ENCODE data around the gene RNU5D-1.
A peak's percentile ranks its signal among the peaks of the same experiment; 100 is the strongest.
"Not testable (repeated sequence)": the region's sequence is repeated elsewhere in the genome, so short reads cannot be mapped to it uniquely, and the experiment has no call there.

RNU5D-1 gene

GRCh38 chr1:44724955-44725698, 5.8 kb downstream of the RNU5D-1 start:
- DNase-seq, result no peak

GRCh38 chr1:44724296-44724954, 6.5 kb downstream of the RNU5D-1 start:
- no peak for DNase-seq

GRCh38 chr1:44723496-44724295, 7.3 kb downstream of the RNU5D-1 start:
- DNase-seq, result no peak

- no peak for DNase-seq
These were observed 7.9 kb downstream of the RNU5D-1 start for GRCh38 chr1:44723064-44723463.

- DNase-seq, result peak; percentile 52 to 90
These were observed 9.2 kb downstream of the RNU5D-1 start for GRCh38 chr1:44721485-44722361.

- DNase-seq, result no peak
These were observed 10.7 kb downstream of the RNU5D-1 start for GRCh38 chr1:44720281-44720680.

GRCh38 chr1:44719318-44719717, 11.7 kb downstream of the RNU5D-1 start:
- DNase-seq, result no peak

GRCh38 chr1:44718091-44718490, 12.9 kb downstream of the RNU5D-1 start:
- no peak for DNase-seq

- DNase-seq, result no peak
These were observed 13.3 kb downstream of the RNU5D-1 start for GRCh38 chr1:44717653-44718052.

GRCh38 chr1:44717156-44717555, 13.8 kb downstream of the RNU5D-1 start:
- DNase-seq, result no peak

- DNase-seq, result peak; percentile 64 to 70
These were observed 15.9 kb downstream of the RNU5D-1 start for GRCh38 chr1:44714944-44715571.

GRCh38 chr1:44714532-44714931, 16.4 kb downstream of the RNU5D-1 start:
- no peak for DNase-seq

- DNase-seq, result no peak
These were observed 17.6 kb downstream of the RNU5D-1 start for GRCh38 chr1:44713321-44713781.

- no peak for DNase-seq
These were observed 22.8 kb downstream of the RNU5D-1 start for GRCh38 chr1:44707959-44708831.

GRCh38 chr1:44707112-44707881, 23.7 kb downstream of the RNU5D-1 start:
- no peak for DNase-seq

GRCh38 chr1:44705938-44706337, 25.0 kb downstream of the RNU5D-1 start:
- DNase-seq, result no peak

GRCh38 chr1:44705470-44705869, 25.5 kb downstream of the RNU5D-1 start:
- DNase-seq, result no peak

GRCh38 chr1:44701141-44701573, 29.8 kb downstream of the RNU5D-1 start:
- no peak for DNase-seq

GRCh38 chr1:44700573-44700972, 30.4 kb downstream of the RNU5D-1 start:
- no peak for DNase-seq

GRCh38 chr1:44699375-44699774, 31.6 kb downstream of the RNU5D-1 start:
- not testable (repeated sequence) for DNase-seq
